Endometrium (tissue), 2 donors: ENCODE data around the gene BST2.
"Not testable (repeated sequence)": the region's sequence is repeated elsewhere in the genome, so short reads cannot be mapped to it uniquely, and the experiment has no call there.

Experiments
- FAIRE-seq: peaks from 2 replicates; lab custom pipeline; 2012; peaks lifted over from hg19 to GRCh38; lab: Jason Lieb, UNC
- donor health status: control.
- donor health status: control.

BST2 gene

GRCh38 chr19:17389957-17390664 is 15.3 kb downstream of the BST2 start:
- no peak for FAIRE-seq

GRCh38 chr19:17389288-17389687 is 16.1 kb downstream of the BST2 start:
- no peak for FAIRE-seq

GRCh38 chr19:17385878-17386611 is 19.4 kb downstream of the BST2 start:
- FAIRE-seq = no peak

GRCh38 chr19:17380426-17381138 is 24.8 kb downstream of the BST2 start:
- FAIRE-seq = no peak

- no peak for FAIRE-seq
Observed at GRCh38 chr19:17379221-17379631, 26.2 kb downstream of the BST2 start.

GRCh38 chr19:17378271-17378670 is 27.2 kb downstream of the BST2 start:
- no peak for FAIRE-seq

- no peak for FAIRE-seq
Observed at GRCh38 chr19:17376935-17377600, 28.4 kb downstream of the BST2 start, which contains the start of gene PLVAP. PLVAP (minus strand) TSS chr19:17377342; CDS start chr19:17377288, 54 bp downstream.

- no peak for FAIRE-seq
Observed at GRCh38 chr19:17370026-17370587, 35.3 kb downstream of the BST2 start.

- no peak for FAIRE-seq
Observed at GRCh38 chr19:17365361-17365760, 40.1 kb downstream of the BST2 start.

GRCh38 chr19:17363852-17364605 is 41.4 kb downstream of the BST2 start:
- not testable (repeated sequence) for FAIRE-seq

- no peak for FAIRE-seq
Observed at GRCh38 chr19:17359905-17360800, 45.3 kb downstream of the BST2 start.

- FAIRE-seq = no peak
Observed at GRCh38 chr19:17358395-17358794, 47.0 kb downstream of the BST2 start.

- FAIRE-seq = no peak
Observed at GRCh38 chr19:17357724-17358123, 47.7 kb downstream of the BST2 start.

GRCh38 chr19:17357078-17357666 is 48.3 kb downstream of the BST2 start:
- no peak for FAIRE-seq

GRCh38 chr19:17353386-17353785 is 52.0 kb downstream of the BST2 start:
- FAIRE-seq = no peak
